ENCODE results near the gene ZNF45. TPM values are rescaled to one million over a fixed set of nuclear protein-coding genes. Genes with fewer than 3 reads are reported as not detected.

Gene ZNF45
- total RNA-seq, 1 donor from 2014 or later, result 13.1 TPM

- Histone ChIP-seq H3K9ac (no peak overlapping the region), H3K4me1 (peaks cover 6% of the 10 kb centered on the region), H3K36me3 (no peaks in the 10 kb centered on the region), H2AFZ (replicated peaks) (peak overlapping the region; percentile 100), H3K4me2 (peak overlapping the region; percentile 71), H3K27ac (no peak overlapping the region), H3K27me3 (no peaks in the 10 kb centered on the region), H4K20me1 (ENCODE audit: low read depth) (no peaks in the 10 kb centered on the region), H3K9me3 (ENCODE audit: low read depth) (peaks cover 15% of the 10 kb centered on the region), H3K4me3 (peak overlapping the region; percentile 56), H3F3A (ENCODE audit: low read depth) (no peaks in the 10 kb centered on the region), H3K79me2 (ENCODE audit: low read depth) (no peaks in the 10 kb centered on the region)
- H3K27ac Mint-ChIP-seq, result no peak overlapping the region
- H3K4me1 Mint-ChIP-seq, result peaks cover 6% of the 10 kb centered on the region
- peaks cover 54% of the 10 kb centered on the region for H3K9me3 Mint-ChIP-seq
- H3K36me3 Mint-ChIP-seq, result peaks cover 12% of the 10 kb centered on the region
- H3K4me3 Mint-ChIP-seq, result peak overlapping the region; percentile 46
- TF ChIP-seq, protein P1, sequence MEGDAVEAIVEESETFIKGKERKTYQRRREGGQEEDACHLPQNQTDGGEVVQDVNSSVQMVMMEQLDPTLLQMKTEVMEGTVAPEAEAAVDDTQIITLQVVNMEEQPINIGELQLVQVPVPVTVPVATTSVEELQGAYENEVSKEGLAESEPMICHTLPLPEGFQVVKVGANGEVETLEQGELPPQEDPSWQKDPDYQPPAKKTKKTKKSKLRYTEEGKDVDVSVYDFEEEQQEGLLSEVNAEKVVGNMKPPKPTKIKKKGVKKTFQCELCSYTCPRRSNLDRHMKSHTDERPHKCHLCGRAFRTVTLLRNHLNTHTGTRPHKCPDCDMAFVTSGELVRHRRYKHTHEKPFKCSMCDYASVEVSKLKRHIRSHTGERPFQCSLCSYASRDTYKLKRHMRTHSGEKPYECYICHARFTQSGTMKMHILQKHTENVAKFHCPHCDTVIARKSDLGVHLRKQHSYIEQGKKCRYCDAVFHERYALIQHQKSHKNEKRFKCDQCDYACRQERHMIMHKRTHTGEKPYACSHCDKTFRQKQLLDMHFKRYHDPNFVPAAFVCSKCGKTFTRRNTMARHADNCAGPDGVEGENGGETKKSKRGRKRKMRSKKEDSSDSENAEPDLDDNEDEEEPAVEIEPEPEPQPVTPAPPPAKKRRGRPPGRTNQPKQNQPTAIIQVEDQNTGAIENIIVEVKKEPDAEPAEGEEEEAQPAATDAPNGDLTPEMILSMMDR (IDR thresholded peaks at IDR 0.05), result no peak
- no peak for TF ChIP-seq EZH2phosphoT487 (IDR thresholded peaks at IDR 0.05)
- no peak for TF ChIP-seq EZH2 (IDR thresholded peaks at IDR 0.05)
- peaks cover 10% of the 10 kb centered on the region for H3K27me3 Mint-ChIP-seq (ENCODE audit: insufficient read depth, low read depth)
- DNase-seq (ENCODE audit: low spot score), result no peak
Observed at GRCh38 chr19:43902399-43902798, 32.7 kb downstream of the ZNF45 start.

DNA sequence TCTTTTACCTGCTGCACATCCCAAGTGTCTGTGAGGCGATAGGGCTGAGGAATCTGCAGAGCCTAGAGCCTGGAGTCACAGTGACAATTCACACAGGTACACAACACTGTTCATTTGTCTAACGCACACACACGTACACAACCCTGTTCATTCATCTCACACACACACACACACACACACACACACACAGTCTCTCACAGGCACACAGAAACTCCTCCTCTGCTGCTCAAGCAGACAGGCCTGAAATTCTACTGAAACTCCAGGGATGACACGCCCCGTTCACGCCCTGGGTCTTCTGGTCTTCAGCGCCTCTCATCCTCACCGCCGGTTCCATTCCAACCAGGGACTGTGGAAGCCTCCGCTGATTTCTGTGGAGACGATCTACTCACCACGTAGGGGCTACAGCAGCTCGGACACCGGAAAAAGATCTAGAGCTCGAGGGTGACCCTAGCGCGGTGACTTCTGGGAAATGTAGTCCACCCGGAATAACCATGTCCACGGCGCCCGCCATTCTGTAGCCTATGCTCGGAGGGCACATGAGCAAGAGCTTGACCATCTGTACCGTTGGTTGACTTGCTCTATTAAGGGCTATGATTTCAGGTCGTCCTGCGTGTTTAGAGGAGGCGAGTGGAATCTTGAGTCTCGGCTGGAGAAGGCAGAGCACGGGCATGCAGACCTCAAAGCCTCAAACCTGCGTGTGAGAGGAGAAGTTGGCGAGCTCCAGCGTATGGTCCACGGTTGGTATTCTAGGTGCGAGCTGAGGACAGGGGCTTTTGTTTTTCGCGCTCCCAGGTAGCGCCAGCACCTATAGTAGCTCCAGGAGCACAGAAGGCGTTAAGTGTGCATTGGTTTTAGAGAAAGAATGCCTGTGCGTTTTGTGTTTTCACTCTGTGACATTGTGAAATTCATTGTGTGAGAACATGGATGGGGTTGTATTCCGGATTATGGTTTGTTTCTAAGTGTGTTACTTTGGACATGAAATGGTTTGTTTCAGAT, 33.4 kb downstream of the ZNF45 start:
- peak overlapping the region; percentile 71 for H3K4me2 ChIP-seq
- no peaks in the 10 kb centered on the region for H4K20me1 ChIP-seq (ENCODE audit: low read depth)
- H3K36me3 ChIP-seq, result no peaks in the 10 kb centered on the region
- Mint-ChIP-seq H3K9me3 (peaks cover 51% of the 10 kb centered on the region), H3K27ac (peak overlapping the region; percentile 68), H3K27me3 (ENCODE audit: insufficient read depth, low read depth) (peaks cover 10% of the 10 kb centered on the region), H3K4me1 (peaks cover 6% of the 10 kb centered on the region), H3K4me3 (peak overlapping the region; percentile 94), H3K36me3 (peaks cover 12% of the 10 kb centered on the region)
- H3K27ac ChIP-seq, result no peak overlapping the region
- H3K9ac ChIP-seq, result no peak overlapping the region
- DNase-seq (ENCODE audit: low spot score), result peak; percentile 91
- H3K9me3 ChIP-seq (ENCODE audit: low read depth), result peaks cover 15% of the 10 kb centered on the region
- TF ChIP-seq, protein P1 (IDR thresholded peaks at IDR 0.05), result no peak
- no peak for TF ChIP-seq EZH2phosphoT487 (IDR thresholded peaks at IDR 0.05)
- TF ChIP-seq EZH2 (IDR thresholded peaks at IDR 0.05), result no peak
- peaks cover 6% of the 10 kb centered on the region for H3K4me1 ChIP-seq
- H3F3A ChIP-seq (ENCODE audit: low read depth), result no peaks in the 10 kb centered on the region
- H3K27me3 ChIP-seq, result no peaks in the 10 kb centered on the region
- H3K79me2 ChIP-seq (ENCODE audit: low read depth), result no peaks in the 10 kb centered on the region
- H3K4me3 ChIP-seq, result peak overlapping the region; percentile 56
- peak overlapping the region; percentile 100 for H2AFZ ChIP-seq (replicated peaks)

- Mint-ChIP-seq H3K4me1 (peaks cover under 1% of the 10 kb centered on the region), H3K36me3 (peaks cover 5% of the 10 kb centered on the region), H3K27ac (no peak overlapping the region), H3K9me3 (peaks cover 18% of the 10 kb centered on the region), H3K27me3 (ENCODE audit: insufficient read depth, low read depth) (peaks cover under 1% of the 10 kb centered on the region), H3K4me3 (no peak overlapping the region)
- Histone ChIP-seq H3K4me2 (no peak overlapping the region), H3K9me3 (ENCODE audit: low read depth) (peaks cover 2% of the 10 kb centered on the region), H3F3A (ENCODE audit: low read depth) (no peaks in the 10 kb centered on the region), H3K27me3 (no peaks in the 10 kb centered on the region), H3K27ac (no peak overlapping the region), H3K4me3 (no peak overlapping the region), H3K4me1 (peaks cover 2% of the 10 kb centered on the region), H3K79me2 (ENCODE audit: low read depth) (no peaks in the 10 kb centered on the region), H3K9ac (no peak overlapping the region), H4K20me1 (ENCODE audit: low read depth) (no peaks in the 10 kb centered on the region), H3K36me3 (peaks cover 6% of the 10 kb centered on the region), H2AFZ (replicated peaks) (no peak overlapping the region)
- no peak for DNase-seq (ENCODE audit: low spot score)
- TF ChIP-seq EZH2phosphoT487 (IDR thresholded peaks at IDR 0.05), result no peak
- no peak for TF ChIP-seq EZH2 (IDR thresholded peaks at IDR 0.05)
- TF ChIP-seq, protein P1 (IDR thresholded peaks at IDR 0.05), result no peak
Observed at GRCh38 chr19:43895727-43896308, 39.3 kb downstream of the ZNF45 start.

Data from neural progenitor cell (in vitro differentiated cells).